LHCN-M2 (cell line): ENCODE measurements around the gene EZR. TPM values are rescaled to one million over a fixed set of nuclear protein-coding genes. Genes with fewer than 3 reads are reported as not detected.

Experiments used
- DNase-seq: peaks from one replicate; pipeline ENCODE4 v3.0.0-alpha.2; 2012; ENCODE audit warnings: low read depth
- total RNA-seq: library from RNA; depleted of rRNA; stranded (reverse); fragments of >200 nt; gene quantifications from 2 replicates; pipeline ENCODE4 v1.2.3, GENCODE V29; 2014

The EZR gene
- total RNA-seq, 1 experiment from 2014 or later: 93.2 TPM

DNA sequence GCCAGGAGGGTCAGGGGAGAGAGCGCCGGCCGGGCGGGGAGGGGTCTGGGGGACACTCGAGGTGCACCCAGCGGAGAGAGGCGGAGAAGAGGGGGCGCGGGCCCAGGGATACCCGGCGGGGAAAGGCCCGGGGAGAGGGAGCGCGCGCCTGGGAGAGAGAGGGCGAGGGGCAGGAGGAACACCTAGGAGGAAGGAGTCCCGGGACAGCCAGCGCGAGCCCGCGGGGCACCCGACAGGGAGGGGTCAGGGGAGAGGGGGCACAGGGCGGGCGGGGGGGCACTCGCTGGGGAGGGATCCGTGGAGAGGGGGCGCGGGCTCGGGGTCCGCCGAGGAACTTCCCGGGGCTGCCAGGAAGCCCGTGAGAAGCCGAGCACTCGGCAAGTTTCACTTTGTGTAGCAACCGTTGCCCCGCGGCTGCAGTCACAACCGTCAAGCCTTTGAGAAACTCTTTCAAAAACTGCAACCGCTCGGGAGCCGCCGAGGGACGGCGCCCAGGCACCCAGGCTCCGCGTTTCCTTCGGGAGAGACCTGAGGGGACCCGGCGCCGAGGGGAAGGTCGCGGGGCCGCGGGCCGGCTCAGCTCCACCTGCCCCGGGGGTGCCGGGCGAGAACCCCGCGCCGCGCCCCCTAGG is 471 bp downstream of the EZR start:
- peak; percentile 66 for DNase-seq

DNA sequence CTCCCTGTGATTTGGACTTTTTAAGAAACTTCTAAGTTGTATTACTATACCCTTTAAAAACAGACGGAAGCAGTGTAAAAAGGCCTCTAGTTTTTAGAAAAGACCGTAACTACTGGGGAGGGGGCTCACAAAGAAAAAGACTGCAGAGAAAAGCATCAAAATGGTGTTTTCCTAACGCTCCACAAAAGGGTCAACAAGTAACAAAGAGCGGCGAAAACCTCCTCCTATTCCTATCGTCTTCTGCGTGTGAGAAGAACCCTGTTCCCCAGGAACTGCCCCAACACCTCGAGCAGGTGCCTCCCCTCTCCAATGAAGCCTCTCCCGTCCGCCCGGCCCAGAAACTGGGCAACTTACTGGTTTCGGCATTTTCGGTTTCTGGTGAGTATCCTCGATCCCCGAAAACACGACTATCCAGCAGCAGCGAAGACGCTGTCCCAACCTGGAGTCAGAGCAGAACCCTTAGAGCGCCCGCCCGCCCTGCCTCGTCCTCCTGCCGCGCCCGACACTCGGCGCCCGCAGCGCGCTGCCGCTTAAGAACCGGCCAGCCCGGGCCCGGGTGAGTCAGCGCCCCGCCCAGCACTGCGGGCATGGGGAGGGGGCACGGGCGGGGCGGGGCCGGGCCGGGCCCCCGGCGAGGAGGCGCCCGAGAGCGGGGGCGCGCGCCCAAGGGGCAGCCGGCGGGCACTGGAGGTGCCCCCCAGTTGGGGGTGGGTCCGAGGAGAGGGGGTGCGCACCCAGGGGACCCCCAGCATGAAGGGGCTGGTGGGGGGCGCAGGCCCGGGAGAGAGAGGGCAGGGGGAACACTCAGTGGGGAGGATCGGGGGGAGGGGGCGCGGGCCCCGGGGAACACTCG is 1.2 kb downstream of the EZR start:
- DNase-seq: peak; percentile 74

DNA sequence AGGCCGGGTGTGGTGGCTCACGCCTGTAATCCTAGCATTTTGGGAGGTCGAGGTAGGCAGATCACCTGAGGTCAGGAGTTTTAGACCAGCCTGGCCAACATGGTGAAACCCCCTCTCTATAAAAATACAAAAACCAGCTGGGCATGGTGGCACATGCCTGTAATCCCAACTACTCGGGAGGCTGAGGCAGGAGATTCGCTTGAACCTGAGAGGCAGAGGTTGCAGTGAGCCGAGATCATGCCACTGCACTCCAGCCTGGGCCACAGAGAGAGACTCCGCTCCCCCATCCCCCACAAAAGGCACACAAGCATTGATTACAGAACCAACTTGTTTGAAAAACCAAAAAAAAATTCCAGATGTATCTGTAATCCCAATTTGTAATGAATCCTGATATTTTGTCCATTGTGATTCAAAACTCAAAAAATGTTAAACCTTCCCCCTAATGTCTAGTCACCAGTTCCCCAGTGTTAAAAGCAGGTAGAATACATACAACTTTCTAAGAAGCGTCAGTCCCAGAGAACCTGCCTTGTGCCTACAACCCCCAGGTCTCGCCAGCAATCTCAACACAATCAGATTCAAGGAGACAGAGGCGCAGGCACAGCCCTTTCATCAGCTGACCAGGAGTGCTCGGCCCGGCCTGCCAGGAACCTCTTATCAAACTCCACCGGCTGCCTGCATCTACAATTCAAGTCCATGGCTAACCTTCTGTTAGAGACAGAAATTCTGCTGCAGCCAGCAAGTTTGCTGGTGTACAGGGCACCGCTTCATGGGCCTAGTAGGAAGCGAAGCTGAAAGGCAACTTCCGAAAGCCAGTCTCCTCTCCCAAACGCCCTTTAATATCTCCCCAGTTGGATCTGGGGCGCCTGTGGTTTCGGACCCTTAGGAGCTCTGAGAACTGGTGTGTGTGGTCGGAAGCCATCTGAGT is 2.1 kb downstream of the EZR start:
- DNase-seq: peak; percentile 29

DNA sequence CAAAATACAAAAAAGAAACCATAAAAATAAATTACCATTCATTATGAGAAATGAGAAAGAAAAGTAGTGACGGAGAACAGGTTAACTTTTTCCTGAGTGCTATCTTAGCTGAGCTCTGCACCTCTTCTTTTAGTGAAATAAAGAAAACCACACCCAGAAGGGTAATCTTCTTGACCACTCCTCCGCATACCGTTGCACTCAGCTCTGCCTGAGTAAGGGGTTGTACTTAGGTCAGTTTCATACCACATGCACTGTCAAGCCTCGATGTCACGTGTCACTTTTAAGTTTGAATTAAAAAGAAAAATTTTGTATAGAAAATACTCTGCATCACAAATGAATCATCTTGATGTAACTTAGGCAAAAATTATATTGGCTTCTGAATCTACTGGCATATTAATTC is 2.8 kb downstream of the EZR start:
- DNase-seq: no peak

DNA sequence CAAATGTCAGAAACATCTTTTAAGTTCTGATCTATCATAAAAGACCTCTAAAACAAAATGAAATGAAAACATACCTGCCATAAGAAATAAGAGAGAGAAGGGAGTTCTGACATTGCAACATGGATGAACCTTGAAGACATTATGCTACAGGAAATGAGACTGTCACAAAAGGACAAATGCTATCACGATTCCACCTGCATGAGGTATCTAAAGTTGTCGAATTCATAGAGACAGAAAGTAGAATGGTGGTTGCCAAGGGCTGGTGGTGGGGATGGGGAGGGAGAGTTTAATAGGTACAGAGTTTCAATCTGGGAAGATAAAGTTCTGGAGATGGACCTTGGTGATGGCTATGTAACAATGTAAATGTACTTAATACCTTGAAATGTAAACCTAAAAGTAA is 3.3 kb downstream of the EZR start:
- no peak for DNase-seq

DNA sequence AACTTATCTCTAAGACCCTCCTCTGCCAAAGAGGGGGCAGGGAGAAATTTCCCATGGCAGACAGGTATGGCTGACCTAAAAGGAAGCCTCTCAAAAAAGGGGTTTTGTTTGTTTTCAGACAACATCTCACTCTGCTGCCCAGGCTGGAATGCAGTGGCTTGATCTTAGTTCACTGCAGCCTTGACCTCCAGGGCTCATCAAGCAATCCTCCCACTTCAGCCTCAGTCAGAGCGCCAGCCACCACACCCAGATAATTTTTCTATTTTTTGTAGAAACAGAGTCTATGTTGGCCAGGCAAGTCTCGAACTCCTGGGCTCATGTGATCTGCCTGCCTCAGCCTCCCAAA is 3.8 kb downstream of the EZR start:
- no peak for DNase-seq

DNA sequence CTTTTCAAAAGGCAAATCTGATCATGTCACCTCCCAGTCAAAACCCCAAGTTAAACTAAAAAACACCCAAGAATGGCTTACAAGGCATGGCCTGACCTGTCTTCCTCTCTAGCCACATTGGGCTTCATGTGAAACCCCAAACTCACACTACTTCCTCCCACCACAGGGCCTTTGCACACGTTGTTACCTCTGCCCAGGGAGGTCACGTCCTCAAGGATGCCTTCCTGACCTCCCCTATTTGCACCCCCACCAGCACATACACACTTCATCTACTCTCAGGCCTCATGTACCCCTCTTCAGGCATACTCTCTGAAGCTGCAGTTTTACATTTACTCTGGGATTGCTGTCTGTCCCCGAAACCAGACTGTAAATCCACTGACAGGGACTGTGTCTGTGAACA is 6.1 kb downstream of the EZR start:
- no peak for DNase-seq

DNA sequence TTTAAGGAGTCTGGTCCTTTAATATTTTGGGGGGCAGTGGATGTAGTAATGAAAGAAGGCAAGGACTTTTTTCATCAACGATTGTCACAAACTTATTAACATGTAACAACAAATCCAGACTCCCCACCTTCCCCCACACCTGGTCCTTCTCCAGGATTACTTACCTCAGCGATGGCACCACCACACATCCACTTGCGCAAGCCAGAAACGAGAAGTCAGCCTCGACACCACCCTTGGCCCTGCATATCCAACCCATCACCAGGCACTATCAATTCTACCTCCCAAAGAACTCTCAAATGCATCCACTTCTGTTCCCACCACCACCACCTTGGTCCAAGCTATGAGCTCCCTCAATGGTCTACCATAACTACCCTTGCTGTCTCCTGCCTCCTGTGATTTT is 6.6 kb downstream of the EZR start:
- DNase-seq: no peak

DNA sequence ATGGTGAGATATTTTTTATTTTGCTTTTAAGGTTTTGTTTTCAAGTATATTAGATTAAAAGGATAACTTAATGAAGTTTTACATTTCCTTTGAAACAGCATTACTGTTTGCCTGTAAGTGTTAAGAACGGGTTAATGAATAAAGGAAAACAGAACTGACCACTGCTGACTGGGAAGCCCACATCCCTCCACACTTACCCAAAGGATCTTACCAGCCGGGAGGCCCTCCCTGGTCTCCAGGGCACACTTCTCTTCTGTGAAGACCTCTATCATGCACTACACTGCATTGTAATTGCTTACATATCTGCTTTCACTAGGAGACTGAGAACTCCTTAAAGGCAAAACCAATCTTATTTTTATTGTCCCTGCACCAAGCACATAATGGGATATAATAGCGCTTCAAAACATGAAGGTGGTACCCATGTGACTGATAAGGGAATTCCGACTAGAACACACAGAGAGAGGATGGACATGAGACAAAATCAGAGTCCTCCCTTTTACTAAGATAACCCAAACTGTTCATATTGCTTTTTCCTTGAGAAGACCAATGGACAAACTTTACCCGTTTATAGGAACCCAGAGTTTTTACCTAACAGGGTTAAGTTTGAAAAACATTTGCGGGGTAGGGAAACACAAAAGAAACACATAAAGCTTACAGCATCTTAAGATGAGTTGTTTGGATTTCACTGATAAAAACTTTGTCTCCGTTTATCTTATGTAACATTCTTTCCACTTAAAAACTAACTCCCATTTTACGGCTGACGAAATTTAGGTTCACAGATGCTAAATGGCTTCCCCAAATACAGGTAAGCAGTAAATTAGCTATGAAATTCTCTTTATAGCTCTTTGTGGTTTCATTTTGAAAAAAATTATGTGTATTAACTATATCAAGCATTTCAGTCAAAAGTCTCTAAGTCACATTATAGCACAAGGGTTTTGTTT is 8.7 kb downstream of the EZR start:
- DNase-seq: no peak

DNA sequence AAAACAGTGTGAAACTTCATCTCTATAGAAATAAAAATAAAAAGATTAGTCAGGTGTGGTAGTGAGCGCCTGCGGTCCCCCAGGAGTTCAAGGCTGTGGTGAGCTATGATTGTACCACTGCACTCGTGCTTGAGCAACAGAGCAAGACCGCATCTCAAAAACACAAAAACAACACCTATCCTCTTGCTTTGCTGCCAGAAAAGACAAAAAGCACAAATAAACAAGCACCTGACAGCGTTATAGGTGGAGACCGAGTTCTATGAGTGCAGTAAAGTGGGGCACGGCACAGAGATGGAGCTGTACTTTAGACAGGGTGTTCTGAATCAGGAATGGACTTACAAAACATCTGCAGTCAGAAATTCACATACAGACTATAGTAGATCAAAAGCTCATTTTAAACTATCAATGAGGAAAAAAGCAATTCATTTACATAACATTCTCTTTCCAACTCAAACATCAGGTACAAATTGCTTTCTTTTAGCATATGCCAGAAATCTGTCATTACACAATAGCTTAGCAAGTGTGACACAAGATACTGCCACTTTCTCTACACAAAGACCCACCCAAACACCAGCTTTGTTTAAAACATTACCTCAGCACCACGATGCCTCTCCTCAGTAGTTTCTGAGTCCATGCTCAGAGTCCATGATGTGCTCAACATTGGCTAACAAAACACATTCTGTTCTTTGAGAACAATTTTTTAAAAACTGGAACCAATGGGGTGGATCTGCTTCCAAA is 10.1 kb downstream of the EZR start:
- DNase-seq: no peak

DNA sequence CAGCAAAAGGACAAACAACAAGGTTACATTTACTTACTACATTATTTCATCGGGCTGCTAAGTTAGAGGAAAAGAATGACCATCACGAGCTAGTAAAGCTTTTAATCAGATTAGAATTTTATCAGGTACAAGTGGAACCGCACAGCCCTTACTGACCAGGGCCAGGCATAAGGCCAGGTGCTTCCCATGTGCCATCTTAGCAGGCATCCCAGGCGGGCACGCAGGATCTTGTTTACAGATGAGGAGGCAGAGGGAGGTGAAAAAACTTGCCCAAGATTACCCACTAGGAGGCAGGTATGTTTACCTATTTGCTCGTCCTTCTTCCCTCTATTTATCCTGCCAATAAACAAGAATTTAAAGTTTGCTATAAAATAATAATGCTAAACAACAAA is 10.7 kb downstream of the EZR start:
- DNase-seq: no peak

DNA sequence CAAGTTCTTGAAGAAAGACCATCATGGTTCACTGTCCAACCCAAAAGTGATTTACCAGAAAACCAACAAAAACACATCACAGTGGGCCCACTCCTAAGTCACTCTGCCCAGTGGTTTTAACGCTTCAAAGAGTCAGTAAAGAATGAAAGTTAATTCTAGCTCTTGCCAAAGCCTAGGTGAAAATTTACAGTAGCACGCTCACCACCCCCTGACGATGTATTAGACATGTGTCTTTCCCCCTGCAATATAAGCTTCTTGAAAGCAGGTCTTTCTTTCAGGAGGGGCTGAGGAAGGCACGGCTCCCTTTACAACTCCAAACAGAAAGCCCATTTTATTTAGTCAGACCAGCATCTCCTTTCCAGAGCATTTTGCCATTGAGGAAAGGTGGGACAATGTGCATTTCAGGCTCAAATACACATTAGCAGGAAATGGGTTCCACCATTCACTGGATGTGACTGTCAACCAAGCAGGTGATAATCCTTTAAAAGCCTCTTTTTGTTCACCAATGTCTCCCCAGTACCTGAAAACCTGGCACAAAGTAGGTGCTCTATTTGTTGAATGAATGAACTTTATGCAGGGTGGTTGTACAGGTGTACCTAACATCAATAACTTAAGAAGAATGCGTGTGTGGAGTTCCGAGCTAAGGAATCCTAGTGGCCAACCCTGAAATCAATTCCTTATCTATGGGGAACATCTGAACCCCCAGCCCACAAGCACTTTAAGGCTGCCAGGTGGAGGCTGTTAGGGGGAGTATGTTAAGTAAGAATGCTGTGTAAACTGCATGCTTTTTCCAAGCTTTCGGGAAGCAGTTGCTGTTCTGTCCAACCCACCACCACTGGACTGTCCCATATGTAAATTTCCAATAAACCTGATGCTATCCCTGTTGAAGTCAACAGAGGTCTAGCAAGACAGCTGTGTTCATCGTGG is 11.4 kb downstream of the EZR start:
- DNase-seq: no peak

DNA sequence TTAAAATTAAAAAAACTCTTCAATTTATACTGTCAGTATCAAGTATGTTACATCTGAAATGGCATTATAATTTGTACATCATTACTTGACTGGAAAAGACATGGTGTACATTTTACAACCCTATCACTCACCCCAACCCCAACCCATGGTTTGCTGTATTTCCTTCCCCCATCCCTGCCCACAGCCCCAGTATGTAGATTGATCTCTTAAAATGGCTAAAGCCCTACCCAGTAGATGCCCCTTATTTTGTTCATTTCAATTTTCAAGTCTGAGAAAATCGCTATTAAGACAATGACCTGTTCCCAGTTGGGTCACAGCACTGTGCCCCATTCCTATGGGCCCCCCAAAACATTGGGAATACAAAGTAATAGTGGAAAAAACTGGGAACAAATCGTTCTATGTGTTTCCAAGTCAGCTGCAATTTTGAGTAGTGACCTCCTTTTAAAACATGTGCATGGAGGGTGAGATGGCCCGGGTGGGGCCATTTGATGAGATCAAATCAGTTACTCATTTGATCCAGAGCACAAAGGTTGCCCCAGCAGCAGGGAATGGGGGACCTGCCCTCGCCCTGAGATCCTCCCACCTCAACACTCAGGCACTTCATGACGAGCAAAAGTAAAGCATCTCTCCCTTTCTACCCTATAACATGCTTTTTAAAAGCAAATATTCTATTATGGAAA is 13.3 kb downstream of the EZR start:
- DNase-seq: no peak

DNA sequence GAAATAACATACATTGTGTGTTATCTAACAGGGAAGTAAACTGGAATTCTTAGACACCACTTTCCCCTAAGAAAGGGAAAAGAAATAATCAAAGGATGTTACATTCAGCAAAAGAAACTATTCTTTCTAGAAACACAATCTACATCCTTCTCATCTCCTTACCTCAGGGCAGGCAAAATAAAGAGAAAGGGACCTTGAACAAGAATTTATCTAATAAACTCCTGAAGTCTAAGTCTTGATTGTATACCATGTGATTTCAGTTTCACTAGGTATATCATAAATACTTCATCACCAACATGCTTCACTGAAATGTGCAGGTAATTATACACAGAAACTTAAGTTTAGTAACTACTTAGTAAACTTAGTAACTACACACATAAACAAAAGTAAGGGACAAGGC is 15.0 kb downstream of the EZR start:
- no peak for DNase-seq

DNA sequence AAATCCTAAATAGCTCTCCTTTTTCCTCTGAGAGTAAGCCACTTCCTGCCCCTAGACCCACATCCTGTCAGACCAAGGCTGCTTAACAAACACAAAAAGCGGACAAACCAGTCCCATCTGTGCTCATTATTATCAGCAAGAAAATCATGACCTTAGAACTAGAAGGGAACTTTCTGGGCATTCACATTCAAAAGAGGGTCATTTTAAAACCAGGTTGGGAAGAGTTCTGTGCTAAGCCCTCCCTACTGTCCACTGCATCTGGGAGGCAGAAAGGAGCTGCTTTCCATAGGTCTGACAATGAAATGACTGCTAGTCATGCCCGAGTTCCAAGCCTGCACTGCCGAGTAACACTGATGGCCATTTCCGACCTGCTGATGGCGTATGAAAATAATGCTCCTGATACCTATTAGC is 15.4 kb downstream of the EZR start:
- DNase-seq: peak; percentile 58

DNA sequence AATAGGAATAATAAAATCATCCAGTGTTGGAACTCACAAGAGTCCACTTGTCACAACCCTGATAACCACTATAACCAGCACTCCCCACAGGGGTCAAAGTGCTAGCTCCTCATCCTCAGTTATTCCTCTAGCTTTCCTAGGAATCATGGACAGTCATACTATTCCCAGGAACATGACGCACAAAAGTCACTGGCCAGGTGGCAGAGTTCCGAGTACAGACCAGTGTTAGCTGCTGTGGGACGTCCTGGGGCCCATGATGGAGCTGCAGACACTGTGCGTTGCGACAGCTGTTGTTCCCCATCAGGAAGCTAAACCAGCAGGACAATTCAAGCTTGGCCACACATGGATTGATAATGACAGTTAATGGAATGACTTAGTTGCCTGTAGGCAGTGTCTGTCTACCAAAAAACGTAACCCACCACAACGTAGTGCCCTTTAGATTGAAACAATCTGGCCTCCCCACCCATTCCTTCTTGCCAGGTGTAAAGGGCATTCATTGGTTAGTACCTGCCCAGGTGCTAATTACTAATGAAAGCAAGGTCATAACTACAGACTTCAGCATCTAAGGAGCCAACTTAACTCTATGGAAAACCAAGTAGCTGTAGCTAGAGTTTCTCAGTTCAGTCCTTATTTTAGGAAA is 17.4 kb downstream of the EZR start:
- peak; percentile 86 for DNase-seq

DNA sequence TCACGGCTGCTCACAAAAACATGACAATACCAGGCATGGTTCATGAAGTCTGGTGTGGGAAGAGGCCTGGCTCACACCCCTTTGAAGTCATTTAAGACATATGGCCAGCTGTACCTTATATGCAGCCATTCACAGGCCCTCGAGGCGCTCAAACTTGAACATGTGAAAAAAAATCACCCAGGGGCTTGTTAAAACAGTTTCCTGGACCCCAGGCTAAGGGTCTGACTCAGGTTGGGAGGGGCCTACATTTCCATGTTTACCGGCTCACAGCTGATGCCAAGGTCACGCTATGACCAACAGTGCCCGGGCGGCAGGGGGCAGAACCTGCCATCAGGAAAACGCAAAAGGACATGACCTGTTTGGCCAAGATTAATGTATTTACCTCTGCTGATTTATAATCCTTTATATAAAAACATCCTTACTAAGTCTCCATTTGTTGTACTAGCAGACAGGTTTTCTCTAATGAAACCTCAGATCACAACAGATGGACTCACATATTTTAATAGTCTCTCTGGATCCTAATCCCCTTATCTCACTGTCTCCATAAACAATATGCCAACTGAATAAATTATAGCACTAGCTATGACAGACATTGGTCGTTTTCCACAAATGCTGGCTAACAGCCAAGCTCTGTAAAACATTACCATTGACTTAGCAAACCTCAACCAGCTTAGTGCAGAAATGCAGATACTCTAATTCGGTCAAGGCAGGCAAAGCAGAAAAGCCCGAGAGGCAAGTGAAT is 19.9 kb downstream of the EZR start:
- peak; percentile 44 for DNase-seq

DNA sequence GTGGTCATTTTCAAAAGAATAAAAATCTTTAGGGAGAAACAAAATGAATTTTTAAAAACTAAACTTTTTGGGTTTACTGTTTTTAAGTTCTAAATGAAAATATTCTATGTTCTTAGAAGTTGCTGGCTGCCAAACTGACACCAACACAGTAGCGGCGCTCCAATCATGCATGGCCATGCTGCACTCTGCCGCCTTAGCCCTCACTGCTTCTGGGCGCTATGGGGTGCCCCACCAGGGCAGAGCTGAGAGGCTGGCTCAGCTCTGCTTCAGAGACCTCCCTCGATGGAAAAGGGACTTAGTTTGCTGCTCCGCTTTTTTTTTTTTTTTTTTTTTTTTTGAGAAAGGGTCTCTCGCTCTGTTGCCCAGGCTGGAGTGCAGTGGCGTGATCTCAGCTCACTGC is 20.9 kb downstream of the EZR start:
- no peak for DNase-seq
